ENCODE data around the gene DRD3.

Gene DRD3

DNA sequence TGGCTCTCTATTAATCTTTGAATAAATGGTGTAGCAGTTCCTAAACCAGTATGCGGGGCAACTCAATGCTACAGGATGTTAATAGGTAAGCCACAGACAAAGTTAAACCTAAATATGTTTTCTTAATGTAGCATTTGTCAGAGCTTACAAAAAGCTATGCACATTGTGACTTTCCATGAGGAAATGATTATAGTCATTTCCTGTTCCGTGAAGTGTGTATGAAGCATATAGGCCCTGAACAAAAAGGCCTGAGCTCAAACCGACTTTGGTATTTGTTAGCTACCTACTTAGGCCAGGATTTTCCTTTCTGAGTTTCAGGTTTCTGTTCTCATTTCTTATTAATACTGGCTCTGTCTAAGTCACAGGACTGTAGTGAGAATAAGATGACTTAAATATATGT is 44.3 kb upstream of the DRD3 start:
- Histone ChIP-seq H3K27ac (replicated peaks) (no peak overlapping the region), H3K27me3 (ENCODE audit: insufficient read depth, poor library complexity, severe bottlenecking) (no peaks in the 10 kb centered on the region), H3K4me3 (replicated peaks; ENCODE audit: insufficient read depth, low read length) (no peak overlapping the region)
- TF ChIP-seq, protein P1, sequence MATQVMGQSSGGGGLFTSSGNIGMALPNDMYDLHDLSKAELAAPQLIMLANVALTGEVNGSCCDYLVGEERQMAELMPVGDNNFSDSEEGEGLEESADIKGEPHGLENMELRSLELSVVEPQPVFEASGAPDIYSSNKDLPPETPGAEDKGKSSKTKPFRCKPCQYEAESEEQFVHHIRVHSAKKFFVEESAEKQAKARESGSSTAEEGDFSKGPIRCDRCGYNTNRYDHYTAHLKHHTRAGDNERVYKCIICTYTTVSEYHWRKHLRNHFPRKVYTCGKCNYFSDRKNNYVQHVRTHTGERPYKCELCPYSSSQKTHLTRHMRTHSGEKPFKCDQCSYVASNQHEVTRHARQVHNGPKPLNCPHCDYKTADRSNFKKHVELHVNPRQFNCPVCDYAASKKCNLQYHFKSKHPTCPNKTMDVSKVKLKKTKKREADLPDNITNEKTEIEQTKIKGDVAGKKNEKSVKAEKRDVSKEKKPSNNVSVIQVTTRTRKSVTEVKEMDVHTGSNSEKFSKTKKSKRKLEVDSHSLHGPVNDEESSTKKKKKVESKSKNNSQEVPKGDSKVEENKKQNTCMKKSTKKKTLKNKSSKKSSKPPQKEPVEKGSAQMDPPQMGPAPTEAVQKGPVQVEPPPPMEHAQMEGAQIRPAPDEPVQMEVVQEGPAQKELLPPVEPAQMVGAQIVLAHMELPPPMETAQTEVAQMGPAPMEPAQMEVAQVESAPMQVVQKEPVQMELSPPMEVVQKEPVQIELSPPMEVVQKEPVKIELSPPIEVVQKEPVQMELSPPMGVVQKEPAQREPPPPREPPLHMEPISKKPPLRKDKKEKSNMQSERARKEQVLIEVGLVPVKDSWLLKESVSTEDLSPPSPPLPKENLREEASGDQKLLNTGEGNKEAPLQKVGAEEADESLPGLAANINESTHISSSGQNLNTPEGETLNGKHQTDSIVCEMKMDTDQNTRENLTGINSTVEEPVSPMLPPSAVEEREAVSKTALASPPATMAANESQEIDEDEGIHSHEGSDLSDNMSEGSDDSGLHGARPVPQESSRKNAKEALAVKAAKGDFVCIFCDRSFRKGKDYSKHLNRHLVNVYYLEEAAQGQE (IDR thresholded peaks at IDR 0.05; ENCODE audit: insufficient replicate concordance, low read depth) = no peak
- TF ChIP-seq CTCF (IDR thresholded peaks at IDR 0.05; ENCODE audit: insufficient read depth, low read length) (no peak), SPI1 (IDR thresholded peaks at IDR 0.05; ENCODE audit: borderline replicate concordance, low read depth) (no peak), POLR2AphosphoS5 (IDR thresholded peaks at IDR 0.05; ENCODE audit: low read depth) (no peak), GABPA (IDR thresholded peaks at IDR 0.05; ENCODE audit: low read depth) (no peak)
- DNase-seq (ENCODE audit: low read depth in 1 of 2, low spot score in 1 of 2) = no peak

GRCh38 chr3:114221881-114222264 is 43.0 kb upstream of the DRD3 start:
- Histone ChIP-seq H3K27me3 (ENCODE audit: insufficient read depth, poor library complexity, severe bottlenecking) (no peaks in the 10 kb centered on the region), H3K4me3 (replicated peaks; ENCODE audit: insufficient read depth, low read length) (no peak overlapping the region), H3K27ac (replicated peaks) (no peak overlapping the region)
- DNase-seq (ENCODE audit: low read depth in 1 of 2, low spot score in 1 of 2) = no peak
- no peak for TF ChIP-seq GABPA (IDR thresholded peaks at IDR 0.05; ENCODE audit: low read depth)
- TF ChIP-seq, protein P1 (IDR thresholded peaks at IDR 0.05; ENCODE audit: insufficient replicate concordance, low read depth) = no peak
- no peak for TF ChIP-seq POLR2AphosphoS5 (IDR thresholded peaks at IDR 0.05; ENCODE audit: low read depth)
- TF ChIP-seq SPI1 (IDR thresholded peaks at IDR 0.05; ENCODE audit: borderline replicate concordance, low read depth) = no peak
- TF ChIP-seq CTCF (IDR thresholded peaks at IDR 0.05; ENCODE audit: insufficient read depth, low read length) = no peak

GRCh38 chr3:114221165-114221880 is 42.5 kb upstream of the DRD3 start:
- Histone ChIP-seq H3K27me3 (ENCODE audit: insufficient read depth, poor library complexity, severe bottlenecking) (no peaks in the 10 kb centered on the region), H3K27ac (replicated peaks) (no peak overlapping the region), H3K4me3 (replicated peaks; ENCODE audit: insufficient read depth, low read length) (no peak overlapping the region)
- no peak for TF ChIP-seq GABPA (IDR thresholded peaks at IDR 0.05; ENCODE audit: low read depth)
- TF ChIP-seq POLR2AphosphoS5 (IDR thresholded peaks at IDR 0.05; ENCODE audit: low read depth) = no peak
- TF ChIP-seq SPI1 (IDR thresholded peaks at IDR 0.05; ENCODE audit: borderline replicate concordance, low read depth) = no peak
- TF ChIP-seq CTCF (IDR thresholded peaks at IDR 0.05; ENCODE audit: insufficient read depth, low read length) = no peak
- TF ChIP-seq, protein P1 (IDR thresholded peaks at IDR 0.05; ENCODE audit: insufficient replicate concordance, low read depth) = no peak
- DNase-seq (ENCODE audit: low read depth in 1 of 2, low spot score in 1 of 2) = no peak
